ENCODE data around the gene SLAMF1. TPM values are rescaled to one million over a fixed set of nuclear protein-coding genes. Genes with fewer than 3 reads are reported as not detected.

The SLAMF1 gene
- total and polyA plus RNA-seq, 2 of the 13 experiments (the other 11 are each of a cell fraction or from before 2014, with no cell fraction given), result not detected

DNA sequence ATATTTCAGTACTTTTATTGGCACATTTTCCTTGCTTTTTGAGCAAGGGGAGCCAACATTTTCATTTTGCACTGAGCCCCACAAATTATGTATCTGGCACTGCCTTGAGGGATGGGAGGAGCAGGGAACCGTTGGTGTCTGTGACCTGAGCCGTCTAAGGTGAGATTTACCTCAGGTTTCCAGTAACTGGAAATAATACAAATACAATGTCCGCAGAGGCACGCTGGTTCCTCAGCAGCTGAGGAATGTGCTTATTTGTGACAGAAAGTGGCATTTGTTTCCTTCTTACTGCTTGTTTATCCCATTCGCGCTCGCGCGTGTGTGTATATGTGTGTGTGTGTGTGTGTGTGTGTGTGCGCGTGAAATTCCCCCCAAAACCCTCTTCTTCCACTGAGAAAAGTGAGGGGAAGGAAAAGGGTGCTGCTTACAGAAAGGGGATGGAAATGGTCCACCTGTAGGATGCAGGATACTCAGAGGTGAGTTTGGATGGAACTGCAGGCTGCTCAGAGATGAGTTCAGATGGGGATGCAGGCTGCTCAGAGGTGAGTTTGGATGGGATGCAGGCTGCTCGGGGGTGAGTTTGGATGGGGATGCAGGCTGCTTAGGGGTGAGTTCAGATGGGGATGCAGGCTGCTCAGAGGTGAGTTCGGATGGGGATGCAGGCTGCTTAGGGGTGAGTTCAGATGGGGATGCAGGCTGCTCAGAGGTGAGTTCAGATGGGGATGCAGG lies 30.2 kb upstream of the SLAMF1 start:
- FAIRE-seq, result no peak
- ATAC-seq, result no peak
- Histone ChIP-seq H3K27me3 (ENCODE audit: control insufficient read depth in 1 of 2, insufficient read depth in 2 of 2, low read length in 2 of 2) (peaks cover 0 to 6% of the 10 kb centered on the region in 2 experiments; a peak in 1 of 5 replicates), H3K9ac (ENCODE audit: insufficient read depth, low read depth, low read length) (no peak overlapping the region), H3K27ac (ENCODE audit: extremely low read length, insufficient read depth, low read length) (no peak overlapping the region), H3K9me3 (ENCODE audit: low read length) (no peaks in the 10 kb centered on the region), H4K20me1 (ENCODE audit: insufficient read depth, low read length) (no peaks in the 10 kb centered on the region), H3K79me2 (ENCODE audit: insufficient read depth, low read length) (no peaks in the 10 kb centered on the region), H3K4me1 (ENCODE audit: insufficient read depth, low read length) (no peaks in the 10 kb centered on the region), H2AFZ (ENCODE audit: low read length) (no peak overlapping the region), H3K4me3 (replicated peaks in 1 of 3; ENCODE audit: insufficient read depth in 1 of 3, low read depth in 2 of 3, low read length in 3 of 3) (no peak overlapping the region), H3K4me2 (ENCODE audit: low read depth, low read length) (no peak overlapping the region), H3K36me3 (replicated peaks in 1 of 2; ENCODE audit: control insufficient read depth in 1 of 2, insufficient read depth in 2 of 2, low read length in 2 of 2) (no peaks in the 10 kb centered on the region)
- DNase-seq (ENCODE audit: low spot score), result no peak
- ChIA-PET CTCF (ENCODE audit: low intra/inter-chr PET ratio, low total read pairs) (interaction anchor here (1.9 kb wide), 1 partner anchor 153 kb away, joined by 6 read pairs; no protein-coding TSS in a partner anchor), POLR2A (no interaction called here)
- TF ChIP-seq FOXK2 (IDR thresholded peaks at IDR 0.05), result no peak
- no peak for TF ChIP-seq ZNF263 (CRISPR knock-in tag; IDR thresholded peaks at IDR 0.05)
- TF ChIP-seq, protein P1, sequence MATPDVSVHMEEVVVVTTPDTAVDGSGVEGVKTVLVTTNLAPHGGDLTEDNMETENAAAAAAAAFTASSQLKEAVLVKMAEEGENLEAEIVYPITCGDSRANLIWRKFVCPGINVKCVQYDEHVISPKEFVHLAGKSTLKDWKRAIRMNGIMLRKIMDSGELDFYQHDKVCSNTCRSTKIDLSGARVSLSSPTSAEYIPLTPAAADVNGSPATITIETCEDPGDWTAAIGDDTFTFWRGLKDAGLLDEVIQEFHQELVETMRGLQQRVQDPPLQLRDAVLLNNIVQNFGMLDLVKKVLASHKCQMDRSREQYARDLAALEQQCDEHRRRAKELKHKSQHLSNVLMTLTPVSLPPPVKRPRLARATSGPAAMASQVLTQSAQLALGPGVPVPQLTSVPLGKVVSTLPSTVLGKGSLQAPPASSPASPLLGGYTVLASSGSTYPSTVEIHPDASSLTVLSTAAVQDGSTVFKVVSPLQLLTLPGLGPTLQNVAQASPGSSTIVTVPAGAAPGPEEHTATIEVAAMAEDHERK (CRISPR knock-in tag; IDR thresholded peaks at IDR 0.05; ENCODE audit: low read depth), result no peak
- TF ChIP-seq, protein P2, sequence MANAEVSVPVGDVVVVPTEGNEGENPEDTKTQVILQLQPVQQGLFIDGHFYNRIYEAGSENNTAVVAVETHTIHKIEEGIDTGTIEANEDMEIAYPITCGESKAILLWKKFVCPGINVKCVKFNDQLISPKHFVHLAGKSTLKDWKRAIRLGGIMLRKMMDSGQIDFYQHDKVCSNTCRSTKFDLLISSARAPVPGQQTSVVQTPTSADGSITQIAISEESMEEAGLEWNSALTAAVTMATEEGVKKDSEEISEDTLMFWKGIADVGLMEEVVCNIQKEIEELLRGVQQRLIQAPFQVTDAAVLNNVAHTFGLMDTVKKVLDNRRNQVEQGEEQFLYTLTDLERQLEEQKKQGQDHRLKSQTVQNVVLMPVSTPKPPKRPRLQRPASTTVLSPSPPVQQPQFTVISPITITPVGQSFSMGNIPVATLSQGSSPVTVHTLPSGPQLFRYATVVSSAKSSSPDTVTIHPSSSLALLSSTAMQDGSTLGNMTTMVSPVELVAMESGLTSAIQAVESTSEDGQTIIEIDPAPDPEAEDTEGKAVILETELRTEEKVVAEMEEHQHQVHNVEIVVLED (CRISPR knock-in tag; IDR thresholded peaks at IDR 0.05; ENCODE audit: borderline replicate concordance), result no peak
- no peak for TF ChIP-seq RCOR2 (CRISPR knock-in tag; IDR thresholded peaks at IDR 0.05)
- TF ChIP-seq FIP1L1 (IDR thresholded peaks at IDR 0.05; ENCODE audit: borderline replicate concordance, insufficient read depth, low read depth, low read length), result no peak
- TF ChIP-seq, protein P3, sequence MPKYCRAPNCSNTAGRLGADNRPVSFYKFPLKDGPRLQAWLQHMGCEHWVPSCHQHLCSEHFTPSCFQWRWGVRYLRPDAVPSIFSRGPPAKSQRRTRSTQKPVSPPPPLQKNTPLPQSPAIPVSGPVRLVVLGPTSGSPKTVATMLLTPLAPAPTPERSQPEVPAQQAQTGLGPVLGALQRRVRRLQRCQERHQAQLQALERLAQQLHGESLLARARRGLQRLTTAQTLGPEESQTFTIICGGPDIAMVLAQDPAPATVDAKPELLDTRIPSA (CRISPR knock-in tag; IDR thresholded peaks at IDR 0.05; ENCODE audit: borderline replicate concordance), result no peak
- TF ChIP-seq, protein P4, sequence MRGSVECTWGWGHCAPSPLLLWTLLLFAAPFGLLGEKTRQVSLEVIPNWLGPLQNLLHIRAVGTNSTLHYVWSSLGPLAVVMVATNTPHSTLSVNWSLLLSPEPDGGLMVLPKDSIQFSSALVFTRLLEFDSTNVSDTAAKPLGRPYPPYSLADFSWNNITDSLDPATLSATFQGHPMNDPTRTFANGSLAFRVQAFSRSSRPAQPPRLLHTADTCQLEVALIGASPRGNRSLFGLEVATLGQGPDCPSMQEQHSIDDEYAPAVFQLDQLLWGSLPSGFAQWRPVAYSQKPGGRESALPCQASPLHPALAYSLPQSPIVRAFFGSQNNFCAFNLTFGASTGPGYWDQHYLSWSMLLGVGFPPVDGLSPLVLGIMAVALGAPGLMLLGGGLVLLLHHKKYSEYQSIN (CRISPR knock-in tag; IDR thresholded peaks at IDR 0.05; ENCODE audit: borderline replicate concordance), result no peak
- no peak for TF ChIP-seq JUNB (CRISPR knock-in tag; IDR thresholded peaks at IDR 0.05; ENCODE audit: borderline replicate concordance)
- TF ChIP-seq IRF2 (CRISPR knock-in tag; IDR thresholded peaks at IDR 0.05), result no peak
- TF ChIP-seq GLI4 (CRISPR knock-in tag; IDR thresholded peaks at IDR 0.05; ENCODE audit: borderline replicate concordance), result no peak
- TF ChIP-seq PAWR (CRISPR knock-in tag; IDR thresholded peaks at IDR 0.05; ENCODE audit: borderline replicate concordance), result no peak
- TF ChIP-seq, protein P5, sequence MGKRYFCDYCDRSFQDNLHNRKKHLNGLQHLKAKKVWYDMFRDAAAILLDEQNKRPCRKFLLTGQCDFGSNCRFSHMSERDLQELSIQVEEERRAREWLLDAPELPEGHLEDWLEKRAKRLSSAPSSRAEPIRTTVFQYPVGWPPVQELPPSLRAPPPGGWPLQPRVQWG (CRISPR knock-in tag; IDR thresholded peaks at IDR 0.05; ENCODE audit: borderline replicate concordance, low read depth), result no peak
- TF ChIP-seq RBAK (CRISPR knock-in tag; IDR thresholded peaks at IDR 0.05), result no peak
- no TSS peak for BruUV-seq (replicated peaks)
- 56% methylated on average over 13 of the region's 13 CpGs for WGBS (ENCODE audit: low lambda C conversion rate)
- in situ Hi-C loops (cut with HindIII; ENCODE audit: extremely low pct_ligation_motif_present, low pct_unique_long_range_greater_than_20kb) (no loop called here), intact Hi-C loops (cut with micrococcal nuclease; ENCODE audit: unreplicated experiment) (no loop called here)
